Stimulated activated CD4-positive, alpha-beta T cell treated with anti-CD3 and anti-CD28 coated beads, Interleukin-4, amount 100 ng/mL, for 1 hour (primary cell): ENCODE measurements around the gene OTUD5.
A peak's percentile ranks its signal among the peaks of the same experiment; 100 is the strongest.

Source experiments
- DNase-seq: peaks from one replicate; pipeline ENCODE4 v3.0.0-alpha.2; 2020

The OTUD5 gene

DNA sequence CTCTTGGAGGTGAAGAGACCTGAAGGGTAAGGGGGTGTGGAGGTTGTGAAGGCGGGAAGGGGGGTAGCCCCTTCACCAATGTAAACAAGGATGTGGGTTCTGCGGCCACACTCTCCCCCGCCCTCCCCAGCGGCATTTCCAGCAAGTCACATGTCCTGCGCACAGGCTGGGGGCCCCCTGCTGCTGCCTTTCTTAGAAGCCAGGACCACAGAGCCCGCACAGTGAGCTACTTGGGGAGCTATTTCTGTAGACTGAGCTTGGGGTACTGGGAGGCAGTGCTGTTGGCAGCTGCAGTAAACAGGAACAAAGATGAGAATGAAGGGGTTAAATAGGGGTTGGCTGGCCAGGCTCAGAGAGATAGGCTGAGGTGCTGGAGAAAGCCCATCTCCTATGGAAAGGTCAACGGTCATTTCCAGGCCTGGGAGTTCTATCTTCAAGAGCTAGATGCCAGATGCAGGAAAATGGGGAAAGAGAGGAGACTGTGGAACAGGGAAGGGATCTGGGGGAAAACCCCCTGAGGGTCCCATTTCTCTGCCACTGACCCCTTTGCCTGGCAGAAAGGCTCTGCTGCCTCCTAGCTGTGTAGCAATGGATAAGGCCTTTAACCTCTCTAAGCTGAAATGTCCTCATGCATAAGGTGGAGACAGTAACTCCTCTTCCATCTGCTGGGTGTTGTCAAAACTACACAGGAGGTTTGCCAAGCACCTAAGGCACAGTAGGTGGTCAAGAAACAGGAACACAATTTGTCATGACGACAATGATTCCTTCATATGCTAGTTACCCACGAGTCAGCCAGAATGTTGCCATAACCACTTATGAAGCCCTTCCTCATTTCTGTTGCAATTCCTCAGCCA, 20.1 kb downstream of the OTUD5 start:
- DNase-seq, result peak; percentile 83

DNA sequence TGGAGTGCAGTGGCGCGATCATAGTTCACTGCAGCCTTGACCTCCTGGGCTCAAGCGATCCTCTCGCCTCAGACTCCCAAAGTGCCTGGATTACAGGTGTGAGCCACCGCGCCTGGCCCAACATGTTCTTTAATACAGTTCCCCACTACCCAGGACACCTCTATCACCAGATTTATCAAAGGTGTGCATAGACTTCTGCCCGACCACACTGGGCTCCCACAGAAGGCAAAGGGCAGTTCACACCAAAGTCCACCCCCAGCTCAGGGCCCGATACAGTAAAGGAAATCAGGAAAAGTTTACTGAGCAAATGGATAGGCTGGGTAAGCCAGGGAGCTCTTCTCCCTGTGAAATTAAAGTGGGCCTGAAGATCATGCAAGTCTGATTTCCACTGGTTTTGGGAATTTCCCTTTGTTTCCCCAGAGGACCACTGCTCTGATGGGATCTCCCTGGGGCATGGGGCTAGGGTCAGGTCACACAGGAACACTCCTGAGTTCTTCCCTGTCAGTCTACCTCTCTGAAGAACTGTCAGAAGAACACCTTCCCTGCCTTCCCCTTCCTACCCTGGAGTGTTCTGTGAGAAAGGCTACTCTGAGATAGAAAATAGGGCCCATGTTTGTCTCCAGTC, 20.9 kb downstream of the OTUD5 start:
- no peak for DNase-seq

DNA sequence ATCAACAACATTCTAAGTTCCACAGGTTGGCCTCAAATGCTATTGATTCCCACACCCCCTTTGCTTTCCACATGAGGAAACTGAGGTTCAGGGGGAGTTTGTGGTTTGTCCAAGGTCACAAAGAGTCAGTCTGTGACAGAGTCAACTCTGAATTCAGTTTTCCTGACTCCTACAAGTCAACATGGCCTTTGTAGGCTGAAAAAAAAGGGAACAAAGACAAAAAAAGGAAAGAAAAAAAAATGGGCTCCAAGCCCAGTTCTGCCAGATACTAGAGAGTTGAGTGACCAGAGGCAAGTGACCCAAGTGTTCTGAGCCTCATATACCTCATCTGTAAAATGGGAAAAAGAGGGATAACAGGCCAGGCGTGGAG, 22.1 kb downstream of the OTUD5 start:
- no peak for DNase-seq

DNA sequence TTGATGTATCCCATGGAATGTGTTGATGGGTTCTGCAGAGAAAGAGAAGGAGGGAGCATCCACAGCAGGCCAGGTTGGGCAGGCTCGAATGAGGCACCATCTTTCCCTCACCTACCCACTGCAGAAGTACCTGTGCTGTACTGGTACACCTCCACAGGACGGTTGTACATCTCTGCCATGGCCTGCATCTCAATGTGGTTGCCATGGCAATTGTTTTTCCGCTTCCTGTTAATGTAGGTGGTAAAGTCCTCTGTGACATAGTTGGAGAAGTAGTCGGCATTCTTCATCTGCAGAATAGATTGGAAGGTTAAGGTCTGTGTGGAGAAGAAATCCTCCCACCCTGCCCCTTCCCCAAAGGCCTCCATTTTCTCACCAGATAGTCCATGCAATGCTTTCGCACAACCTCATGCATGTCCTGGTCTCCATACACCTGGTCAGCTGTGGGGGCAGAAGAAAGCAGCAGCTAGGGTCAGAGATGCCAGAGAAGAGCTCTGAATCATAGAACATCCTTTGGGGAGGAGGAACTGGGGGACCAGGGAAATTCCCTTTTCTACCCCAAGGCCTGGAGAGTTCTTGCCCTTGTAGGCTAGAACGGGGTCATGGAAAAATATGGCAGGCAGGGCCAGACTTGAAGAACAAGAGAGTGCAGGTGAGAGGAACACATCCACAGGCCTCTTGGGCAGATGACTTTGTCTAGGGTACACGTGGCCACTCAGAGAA, 22.7 kb downstream of the OTUD5 start:
- DNase-seq, result no peak

DNA sequence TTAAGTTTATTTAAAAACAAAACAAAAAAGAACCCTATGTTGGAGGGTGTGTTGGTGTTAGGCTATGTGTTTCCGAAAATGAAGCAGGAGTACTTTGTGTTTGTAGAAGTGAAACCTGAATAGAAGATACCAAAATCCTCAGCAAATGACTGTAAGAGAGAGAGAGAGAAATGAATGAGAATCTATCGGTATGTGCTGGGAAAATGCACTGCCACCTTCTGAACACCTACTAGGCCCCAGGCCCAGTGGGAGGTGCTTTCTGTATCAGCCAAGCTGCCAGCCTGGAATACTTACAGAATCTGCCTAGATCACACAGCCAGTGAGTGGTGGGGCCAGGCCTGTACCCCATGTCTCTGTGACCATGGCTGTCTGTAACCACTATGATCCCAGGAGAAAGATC, 23.6 kb downstream of the OTUD5 start:
- DNase-seq, result peak; percentile 37

DNA sequence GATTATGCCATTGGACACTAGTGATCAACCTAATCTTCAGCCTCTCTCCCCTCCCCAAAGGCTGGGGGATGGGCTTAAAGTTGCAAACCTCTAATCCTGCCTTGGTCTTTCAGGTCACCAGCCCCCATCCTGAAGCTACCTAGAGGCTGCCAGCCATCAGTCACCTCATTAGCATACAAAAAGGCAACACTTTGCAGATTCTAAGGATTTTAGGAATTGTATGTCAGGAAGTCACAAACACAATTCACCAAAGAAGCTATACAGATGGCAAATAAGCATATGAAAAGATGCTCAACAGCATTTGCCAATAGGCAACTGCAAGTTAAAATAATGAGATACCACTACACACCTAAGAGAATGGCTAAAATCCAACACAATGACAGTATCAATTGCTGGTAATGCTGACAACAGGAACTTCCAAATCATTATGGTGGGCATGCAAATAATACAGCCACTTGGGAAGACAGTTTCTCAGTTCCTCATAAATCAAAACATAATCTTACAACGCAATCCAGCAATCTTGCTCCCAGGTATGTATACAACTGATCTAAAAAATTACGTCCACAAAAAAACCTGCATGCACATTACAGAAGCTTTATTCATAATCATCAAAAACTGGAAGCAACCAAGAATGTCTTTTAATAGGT, 29.5 kb downstream of the OTUD5 start:
- DNase-seq, result no peak

DNA sequence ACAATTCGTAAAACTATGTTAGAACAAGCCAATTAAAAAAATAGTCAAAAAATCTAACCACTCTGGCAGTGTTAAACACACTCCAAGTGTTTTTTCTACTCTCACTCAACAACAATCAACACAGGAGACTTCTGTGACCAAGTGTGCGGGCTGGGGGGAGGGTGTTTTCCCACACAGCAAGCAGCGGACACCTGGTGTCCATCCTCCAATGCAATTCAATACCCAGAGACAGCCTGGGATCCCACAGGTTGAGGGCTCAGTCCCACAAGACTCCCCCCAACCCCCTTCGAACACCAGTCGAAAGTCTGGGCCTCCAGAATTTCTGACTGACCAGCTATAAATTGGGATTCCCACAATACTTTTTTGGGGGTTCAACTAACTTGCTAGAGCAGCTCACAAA, 30.3 kb downstream of the OTUD5 start:
- no peak for DNase-seq

DNA sequence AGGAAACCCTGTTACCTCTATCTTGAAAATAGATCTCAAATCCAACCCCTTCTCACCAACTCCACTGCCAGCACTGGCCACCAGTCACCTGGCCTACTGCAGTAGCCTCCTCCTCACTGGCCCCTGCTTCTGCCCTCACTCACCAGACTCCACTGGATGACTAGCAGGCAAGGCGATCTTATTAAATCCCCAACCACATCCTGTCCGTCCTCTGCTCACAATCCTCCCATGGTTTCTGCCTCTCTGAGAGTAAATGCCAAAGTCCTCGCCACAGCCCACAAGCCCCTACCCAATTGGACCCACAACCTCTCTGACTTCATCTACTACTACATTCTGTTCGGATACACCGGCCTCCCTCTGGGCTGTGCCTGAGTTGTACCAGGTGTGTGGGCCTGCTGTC, 33.1 kb downstream of the OTUD5 start:
- no peak for DNase-seq

DNA sequence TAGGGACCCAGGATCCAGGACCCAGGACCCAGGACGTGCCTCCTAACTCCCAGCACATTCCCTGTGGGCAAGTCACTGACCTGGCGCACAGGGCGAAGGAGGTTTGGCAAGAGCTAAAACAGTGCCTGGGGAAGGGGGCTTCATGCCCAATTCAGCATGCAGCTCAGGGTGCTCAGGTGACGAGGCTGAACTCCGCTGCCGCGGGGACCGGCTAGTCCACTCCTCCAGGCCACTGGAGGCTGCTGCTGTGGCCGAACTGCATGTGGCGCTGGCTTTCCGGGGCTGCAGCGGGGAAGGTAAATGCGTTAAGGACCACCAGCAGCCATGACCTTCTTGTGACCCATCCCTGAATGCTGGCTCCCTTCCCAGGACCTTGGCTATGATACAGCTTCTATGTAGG, 33.6 kb downstream of the OTUD5 start:
- DNase-seq, result no peak

DNA sequence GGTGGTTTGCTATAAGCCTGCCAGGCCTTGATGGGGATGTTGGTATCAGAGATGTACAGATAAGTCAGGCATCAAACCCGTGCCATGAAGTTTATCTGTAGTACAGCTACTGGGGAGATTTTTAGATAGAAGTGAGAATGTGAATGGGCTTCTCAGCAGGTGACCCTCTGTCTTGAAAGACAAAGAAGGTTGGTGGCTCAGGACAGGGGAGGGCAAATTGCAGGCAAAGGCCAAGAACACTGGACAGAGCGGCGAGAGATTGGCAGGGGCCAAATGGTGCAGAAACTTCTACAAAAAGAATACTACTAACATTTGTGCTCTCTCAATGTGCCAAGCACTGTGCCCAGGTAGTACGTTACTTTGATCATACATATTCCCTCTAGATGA, 36.7 kb downstream of the OTUD5 start:
- no peak for DNase-seq

DNA sequence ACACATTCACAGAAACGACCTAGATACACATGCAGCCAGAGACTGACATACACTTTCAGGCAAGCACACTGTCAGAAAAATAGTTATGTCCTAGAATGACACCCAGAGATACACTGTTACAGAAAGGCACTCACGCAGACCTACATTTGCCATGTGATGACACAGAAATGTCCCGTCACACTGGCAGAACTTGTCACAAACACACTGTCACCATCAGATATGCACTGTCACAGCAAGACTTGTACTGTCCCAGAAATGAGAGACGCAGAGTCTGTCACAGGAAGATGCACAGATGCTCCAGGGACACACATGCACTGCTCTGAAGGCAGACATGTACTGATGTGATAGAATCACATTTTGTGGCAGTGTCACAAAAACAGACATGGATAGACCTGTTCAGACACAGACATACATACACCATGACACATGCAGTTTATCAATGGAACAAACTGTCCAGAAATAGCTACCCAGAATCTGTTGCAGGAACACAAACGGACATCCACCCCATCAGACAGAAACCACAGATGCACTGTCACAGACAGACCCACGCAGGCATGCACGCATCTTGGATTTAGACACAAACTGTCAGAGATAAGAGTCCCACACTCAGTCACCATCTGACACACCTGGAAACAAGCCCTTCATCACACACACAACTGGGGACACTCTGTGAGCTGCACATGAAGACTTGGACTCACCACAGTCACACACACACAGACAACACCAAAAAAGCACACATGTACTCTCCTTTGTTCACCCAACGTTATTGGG, 37.3 kb downstream of the OTUD5 start:
- DNase-seq, result no peak

DNA sequence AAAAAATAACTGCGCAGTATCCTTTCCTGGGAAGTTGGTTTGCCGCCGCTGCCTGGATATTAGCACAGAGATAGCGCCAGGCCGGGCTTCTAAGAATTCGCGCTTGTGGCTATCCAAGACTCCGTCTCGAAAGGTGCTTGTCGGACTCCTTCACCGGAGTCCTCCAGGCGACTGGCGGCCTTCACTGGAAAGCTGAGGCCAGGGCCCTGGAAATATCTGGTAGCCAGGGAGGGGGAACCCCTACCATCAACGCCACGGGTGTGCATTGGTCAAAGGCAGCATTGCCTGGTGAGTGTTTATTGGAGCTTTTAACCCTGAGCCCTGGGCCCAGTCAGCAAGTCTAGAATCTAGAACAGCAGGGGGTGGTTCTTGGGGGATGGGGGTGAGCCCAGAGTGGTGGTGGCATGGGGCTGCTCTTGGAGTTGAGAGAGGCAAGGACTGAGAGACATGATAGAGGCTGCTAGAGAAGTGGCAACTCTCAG, 38.0 kb downstream of the OTUD5 start:
- no peak for DNase-seq

DNA sequence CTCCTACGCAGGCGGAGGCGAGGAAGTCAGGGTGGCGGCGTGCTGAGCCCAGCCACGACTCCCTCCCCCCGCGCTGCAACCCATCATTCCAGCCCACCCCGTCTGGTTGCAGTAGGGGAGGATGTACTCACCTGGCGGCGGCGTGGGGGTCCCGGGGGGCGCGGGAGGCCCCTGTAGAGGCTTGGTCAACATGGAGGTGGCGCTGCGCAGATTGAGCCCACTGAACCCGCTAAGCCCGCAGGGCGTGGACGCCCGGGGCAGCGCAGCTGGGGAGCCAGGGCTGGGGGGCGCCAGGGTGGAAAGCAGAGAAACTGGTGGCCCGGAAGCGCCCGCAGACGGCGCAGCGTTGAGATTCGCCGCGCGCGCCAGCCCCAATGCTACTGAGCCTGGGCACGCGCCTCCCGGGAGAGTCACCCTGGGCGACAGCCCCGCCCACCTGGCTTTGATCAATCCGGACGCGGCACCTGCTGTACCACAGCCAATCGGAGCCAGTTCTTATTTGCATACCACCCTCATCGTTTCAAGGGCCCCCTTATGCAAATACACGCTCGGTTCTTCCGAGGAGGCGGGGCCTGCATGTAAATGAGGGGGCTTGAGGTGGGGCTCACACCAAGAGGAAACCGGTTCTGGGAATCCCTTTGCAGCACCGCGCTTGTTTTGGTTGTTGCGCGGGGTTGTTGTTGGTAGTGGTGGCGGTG, 38.6 kb downstream of the OTUD5 start, which contains the start of gene PIM2:
TSS of gene PIM2 (minus strand) at position 382 of the 698 bp plus-strand sequence. CDS start at position 192, 190 bp downstream.
- DNase-seq, result peak; percentile 88

DNA sequence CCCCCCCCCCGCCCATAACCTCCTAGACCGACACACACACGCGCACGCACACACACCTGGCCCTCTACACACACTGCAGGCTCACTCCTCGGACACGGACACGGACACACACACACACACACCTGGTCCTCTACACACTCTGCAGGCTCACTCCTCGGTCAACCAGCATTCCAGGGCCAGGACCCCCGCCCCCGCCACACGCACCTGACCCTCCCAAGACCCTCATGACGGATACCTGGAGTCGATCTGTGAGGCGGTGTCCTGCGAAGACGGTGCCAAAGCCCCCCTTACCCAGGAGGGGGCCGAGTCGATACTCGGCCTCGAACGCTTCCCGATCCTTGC, 39.1 kb downstream of the OTUD5 start:
- no peak for DNase-seq

DNA sequence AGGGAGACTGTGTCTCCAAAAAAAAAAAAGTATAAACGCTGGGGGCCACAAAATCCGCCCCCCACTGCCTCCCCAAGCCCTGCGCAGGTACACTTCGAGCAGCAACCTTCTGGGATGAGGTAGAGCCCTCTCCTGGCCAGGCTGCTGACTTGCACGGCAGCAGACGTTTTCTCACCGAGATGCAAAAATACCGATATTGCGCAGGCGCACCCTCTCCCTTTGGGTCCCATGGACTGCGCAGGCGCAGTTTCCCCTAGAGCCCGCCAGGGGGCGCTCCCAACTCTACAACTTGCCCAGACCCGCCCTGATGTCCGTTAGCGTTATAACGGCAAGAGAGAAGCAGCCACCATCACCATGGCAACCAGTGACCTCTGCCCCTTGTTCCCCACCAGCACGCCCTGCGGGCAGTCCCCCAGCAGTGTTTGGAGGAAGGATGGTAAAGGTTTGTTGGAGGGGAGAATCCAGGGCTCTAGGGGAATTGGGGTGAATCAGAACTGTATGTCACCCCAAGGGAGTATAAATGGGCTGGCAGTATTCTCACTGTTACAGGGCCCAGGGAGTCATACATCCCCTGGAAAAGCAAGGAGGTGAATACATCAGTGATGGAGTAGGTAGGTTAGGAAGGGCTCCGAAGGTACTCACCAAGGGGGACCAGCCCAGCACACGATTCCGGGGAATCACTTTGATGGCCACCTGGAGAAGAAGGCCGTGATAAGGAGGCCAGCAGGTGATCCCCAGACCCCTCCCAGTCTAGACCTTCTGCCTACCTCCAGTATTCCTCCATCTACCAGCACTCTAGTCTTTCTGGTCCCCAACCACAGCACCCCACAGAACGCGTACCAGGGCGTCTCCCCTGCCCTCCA, 40.0 kb downstream of the OTUD5 start:
- DNase-seq, result peak; percentile 79

DNA sequence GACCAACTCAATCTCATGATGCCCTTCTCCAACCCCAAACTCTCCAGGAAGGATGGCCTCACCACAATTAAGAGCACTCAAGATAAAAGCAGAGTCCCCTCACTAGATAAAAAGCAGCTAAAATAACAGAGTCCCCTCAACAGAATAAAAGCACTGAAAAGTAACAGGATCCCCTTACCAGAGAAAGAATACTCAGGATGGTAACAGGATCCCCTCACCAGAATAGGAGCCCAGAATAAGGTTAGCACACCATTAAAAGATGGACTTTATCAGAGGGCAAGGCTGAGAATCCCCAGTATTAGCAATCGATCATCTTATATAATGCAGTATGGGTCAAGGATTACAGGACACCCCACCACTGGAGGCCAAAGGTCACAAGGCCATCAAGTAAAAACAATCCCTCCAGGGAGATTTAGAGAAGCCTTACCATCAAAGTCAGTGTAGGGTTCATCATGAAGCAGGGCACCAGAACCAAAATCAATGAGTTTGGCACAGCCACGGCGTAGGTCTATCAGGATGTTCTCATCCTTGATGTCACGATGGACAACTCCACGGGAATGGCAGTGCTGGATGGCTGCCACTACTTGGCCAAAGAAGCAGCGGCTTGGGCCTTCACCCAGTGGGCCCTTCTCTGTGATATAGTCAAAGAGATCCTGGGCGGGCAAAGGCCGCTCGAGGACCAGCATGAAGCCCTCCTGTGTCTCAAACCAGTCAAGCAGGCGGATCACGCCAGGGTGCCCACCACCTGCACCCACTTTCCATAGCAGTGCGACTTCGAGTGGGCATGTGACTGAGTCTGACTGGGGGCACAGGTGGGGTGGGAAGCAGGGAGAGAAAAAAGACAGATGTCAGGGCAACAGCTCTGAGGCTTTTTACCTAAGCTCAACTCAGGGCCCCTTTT, 42.6 kb downstream of the OTUD5 start:
- DNase-seq, result no peak

DNA sequence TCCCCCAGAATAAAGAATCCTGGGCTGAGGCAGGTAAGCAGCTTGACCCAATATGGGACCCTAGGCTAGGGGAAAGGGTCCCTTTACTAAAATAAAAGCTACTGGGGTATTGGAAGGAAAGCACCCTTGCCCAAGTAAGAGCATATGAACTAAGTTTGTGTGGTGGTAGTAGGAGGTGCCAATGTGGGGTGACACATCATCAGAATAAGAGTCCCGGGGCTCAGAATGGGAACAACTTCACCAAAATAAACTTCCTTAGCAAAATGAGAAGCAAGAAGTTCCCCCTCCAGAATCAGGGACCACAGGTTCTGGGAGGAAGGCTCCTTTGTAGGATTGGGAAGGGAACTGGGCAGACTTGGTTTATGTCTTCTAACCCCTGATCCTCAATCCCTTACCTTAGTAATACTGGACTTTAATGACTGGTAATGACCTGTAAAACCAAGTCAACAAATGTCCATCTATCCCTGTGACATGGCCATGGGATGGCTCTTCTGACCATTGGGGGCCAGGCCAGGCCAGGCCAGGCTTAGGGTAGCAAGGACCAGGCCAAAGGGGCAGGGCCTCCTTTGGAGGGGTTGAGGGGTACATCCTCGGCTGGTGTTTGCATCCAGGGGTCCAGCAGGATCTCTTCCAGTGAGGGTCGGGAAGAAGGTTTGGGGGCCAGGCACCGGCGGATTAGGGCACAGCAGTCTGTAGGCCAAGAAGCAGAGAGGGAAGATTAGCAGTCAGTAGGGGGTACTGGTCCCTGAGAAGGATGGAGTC, 43.6 kb downstream of the OTUD5 start:
- no peak for DNase-seq

DNA sequence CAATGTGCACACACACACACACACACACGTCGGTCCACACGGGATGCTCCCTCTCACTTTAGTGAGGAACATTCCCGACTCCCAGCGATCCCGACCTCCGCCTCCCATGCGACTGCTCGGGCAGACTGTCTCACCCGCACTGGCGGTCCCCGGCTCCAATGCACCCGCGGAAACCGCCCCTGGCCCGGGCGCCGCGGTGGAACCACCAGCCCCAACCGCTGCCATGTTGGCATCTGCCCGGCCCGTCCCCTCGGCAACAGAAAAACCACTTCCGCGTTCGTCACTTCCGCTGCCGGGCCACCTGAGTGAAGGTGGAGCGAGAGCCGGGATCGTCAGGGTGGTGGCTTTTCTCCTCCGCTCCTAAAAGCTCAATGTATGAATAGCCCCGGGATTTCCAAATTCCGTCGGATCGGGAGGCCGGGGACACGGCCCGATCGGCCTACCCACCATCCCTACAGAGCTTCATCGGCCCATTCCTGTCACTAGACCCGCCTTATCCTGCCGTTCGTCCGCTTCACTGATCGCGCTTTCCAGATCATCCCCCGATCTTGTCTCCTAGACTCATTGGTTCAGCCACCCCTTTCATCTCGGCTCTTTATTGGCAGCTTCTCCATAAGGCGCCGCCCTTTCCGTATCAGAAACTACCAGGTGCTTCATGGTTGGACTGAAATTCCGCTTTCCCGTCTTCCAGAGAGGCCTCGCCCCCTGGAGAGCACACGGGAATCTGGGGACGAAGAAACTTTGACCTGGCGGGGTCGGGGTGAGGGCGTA, 45.8 kb downstream of the OTUD5 start, which contains the start of gene SLC35A2:
TSS of gene SLC35A2 (minus strand) at position 235 of the 771 bp plus-strand sequence. CDS start at position 225, 10 bp downstream.
- peak; percentile 84 for DNase-seq
